Measurements from ENCODE around the gene CDH9.
A peak's percentile ranks its signal among the peaks of the same experiment; 100 is the strongest.
"Not testable (repeated sequence)": the region's sequence is repeated elsewhere in the genome, so short reads cannot be mapped to it uniquely, and the experiment has no call there.

The CDH9 gene

DNA sequence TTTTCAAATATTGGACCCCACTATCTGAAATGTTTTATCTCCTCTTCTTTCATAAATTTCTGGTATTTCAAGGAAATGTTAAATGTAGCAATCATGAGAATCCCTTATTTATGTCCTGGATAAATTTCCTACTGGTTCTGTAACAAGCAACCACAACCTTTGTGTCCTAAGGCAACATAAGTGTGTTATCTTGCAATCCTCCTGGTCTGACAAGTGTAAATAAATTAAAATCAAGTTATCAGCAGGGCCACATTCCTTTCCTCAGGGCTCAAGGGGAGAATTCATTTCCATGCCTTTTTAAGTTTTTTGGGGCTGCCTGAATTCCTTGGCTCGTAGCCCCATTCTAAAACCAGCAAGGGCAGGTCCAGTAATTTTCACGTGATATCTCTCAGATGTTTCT lies 83.2 kb downstream of the CDH9 start:
- DNase-seq (ENCODE audit: low spot score) (no peak), FAIRE-seq (no peak)

DNA sequence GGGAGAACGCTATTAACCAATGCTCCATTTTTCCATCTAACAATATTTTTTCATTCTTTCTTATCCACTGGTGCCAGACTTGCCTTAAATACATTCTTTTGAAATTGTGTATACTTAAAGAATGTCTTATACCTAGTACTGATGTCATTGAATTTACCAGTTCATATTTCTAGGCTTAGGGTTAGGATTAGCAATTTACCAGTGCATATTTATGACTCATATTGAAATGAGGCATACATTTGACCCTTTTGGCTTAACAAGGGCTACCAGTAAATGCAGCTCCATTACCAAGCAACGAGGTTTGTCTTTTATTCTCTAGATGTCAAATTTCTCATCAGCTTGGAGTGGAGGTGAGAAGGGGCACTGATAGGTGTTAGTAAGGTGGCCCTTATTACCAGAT lies 89.5 kb downstream of the CDH9 start:
- FAIRE-seq = no peak
- no peak for DNase-seq (ENCODE audit: low spot score)

DNA sequence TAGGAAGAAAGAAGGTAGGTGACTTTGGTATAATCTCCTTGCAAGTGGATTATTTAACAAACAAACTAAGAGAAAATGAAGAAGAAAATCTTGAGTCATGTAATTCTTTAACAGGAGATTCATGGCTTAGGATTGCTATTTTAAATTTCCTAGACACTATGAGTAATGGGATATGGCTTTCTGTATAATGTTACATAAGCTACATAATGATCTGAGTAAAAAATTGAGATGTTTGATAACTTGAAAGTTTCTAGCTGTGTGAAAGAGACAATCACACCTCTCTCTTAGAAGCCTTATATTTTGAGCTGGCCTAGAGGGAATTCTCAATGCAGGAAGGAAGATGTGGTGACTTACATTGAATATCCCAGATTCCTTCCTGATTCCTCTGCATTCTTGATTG lies 92.5 kb downstream of the CDH9 start:
- FAIRE-seq = no peak

DNA sequence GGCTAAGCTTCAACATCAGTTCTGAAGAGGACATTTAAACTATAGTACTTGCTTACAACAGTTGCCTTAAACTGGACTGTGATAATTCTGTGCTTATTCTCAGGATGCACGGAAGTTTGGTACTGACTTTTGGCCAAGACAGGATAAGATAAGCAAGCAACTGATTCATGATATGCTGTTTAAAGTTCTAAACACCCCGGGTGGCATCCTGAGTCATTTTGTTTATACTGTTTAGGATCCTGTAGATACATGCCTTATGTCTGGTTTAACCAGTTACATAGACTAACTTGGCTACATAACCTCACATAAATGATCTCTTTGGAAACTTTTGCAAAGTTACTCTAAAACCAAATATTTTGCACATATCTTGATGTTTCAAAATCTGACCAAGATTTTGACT lies 95.9 kb downstream of the CDH9 start:
- no peak for DNase-seq (ENCODE audit: low spot score)

More for the DNA sequence above, 92.5 kb downstream of the CDH9 start:
- no peak for DNase-seq (ENCODE audit: low spot score)

DNA sequence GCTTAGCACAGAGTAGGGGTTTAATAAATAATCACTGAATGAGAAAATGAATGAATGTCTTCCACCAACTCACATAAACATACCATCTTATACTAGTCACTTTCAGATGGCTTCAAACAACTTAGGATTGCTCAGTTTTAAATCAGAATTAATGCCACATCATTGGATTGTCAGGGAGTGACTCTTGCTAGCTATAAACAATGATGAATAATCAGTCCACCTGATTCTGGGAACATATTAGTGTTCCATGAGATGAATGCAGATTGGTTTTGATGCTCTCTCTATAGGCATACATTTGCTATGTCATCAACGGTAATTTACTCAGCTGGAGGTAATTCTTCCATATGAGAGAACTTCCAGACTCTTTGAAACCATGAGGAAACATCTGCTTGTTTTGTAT lies 97.4 kb downstream of the CDH9 start:
- DNase-seq (ENCODE audit: low spot score) (no peak), FAIRE-seq (no peak)

More for the DNA sequence above, 95.9 kb downstream of the CDH9 start:
- FAIRE-seq = no peak

DNA sequence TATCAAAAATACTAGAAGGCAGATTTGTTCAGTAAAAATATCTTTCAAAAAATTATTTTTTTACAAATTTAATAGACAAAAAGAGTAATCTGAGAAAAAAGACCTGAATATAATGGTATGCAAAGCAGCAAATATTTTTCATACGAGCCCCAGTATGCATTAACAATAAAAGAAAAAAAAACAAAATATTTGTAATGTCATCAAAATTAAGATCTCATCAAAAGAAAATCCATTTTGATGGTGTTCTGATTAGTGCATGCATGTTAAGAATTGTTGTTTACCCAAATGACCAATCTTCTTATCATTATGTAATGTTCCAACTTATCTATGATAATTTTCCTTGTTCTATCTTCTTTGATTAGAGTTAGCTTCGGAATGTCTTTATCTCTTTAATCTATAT lies 106.1 kb downstream of the CDH9 start:
- no peak for FAIRE-seq
- no peak for DNase-seq (ENCODE audit: low spot score)

DNA sequence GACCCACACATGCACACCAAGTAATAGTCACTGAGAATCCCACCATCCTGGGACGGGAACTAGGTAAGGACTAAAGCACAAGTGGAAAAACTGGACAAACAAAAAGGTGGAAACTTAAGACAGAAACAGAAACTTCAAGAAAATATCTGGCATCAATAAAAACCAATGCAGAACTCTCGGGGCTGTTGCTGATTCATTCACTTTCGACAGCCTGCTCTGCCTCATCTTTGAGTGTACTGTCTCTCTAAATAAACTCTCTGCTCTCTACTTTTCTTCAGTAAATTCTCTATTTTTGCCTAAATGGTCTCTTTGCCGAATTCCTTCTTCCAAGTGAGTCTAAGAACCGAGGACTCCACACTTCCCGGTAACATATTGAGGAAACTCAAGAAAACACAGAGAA lies 116.9 kb downstream of the CDH9 start:
- FAIRE-seq = no peak
- no peak for DNase-seq (ENCODE audit: low spot score)

DNA sequence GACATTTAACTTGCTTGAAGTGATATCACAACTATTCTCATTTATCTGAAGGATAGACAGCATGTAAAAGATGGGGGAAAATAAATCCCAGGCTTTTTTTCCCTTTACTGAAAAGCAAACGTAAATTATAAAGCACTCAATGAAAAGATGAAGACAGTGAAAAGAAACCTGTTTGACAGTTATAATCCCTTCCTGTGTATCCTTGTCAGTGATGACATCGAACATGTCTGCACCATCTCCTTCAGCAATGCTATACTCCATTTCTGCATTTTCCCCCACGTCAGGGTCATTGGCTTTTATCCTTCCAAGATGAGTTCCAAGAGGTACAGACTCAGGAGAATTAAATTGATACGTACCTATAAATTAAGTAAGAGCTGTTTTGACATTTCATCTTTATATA lies 134.9 kb downstream of the CDH9 start:
- DNase-seq (ENCODE audit: low spot score) = no peak
- FAIRE-seq = no peak

DNA sequence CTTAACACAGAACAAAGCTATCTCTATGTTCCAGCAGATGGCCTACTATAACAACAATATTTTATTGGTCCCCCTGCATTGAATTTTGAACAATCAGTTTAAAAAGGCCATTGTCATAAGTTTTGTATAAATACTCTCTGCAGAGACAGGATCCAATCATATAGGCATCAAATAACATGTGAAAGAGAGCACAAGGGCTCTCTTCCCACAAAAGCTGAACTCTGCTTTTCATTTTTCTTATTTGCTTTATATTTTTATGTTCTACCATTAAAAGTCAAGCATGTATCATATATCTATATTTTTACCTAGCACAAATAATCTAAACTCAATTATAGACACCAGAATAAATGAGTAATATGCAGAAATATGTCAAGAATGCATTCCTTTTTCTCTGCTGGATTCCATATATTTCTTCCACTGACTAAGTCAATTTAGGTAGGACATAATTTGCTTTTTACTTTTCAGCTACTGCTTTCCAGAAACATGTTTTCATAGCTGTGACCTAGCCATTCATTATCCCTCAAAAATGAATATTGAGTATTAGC lies 143.6 kb downstream of the CDH9 start:
- FAIRE-seq (peak; percentile 72), DNase-seq (ENCODE audit: low spot score) (peak; percentile 46)

DNA sequence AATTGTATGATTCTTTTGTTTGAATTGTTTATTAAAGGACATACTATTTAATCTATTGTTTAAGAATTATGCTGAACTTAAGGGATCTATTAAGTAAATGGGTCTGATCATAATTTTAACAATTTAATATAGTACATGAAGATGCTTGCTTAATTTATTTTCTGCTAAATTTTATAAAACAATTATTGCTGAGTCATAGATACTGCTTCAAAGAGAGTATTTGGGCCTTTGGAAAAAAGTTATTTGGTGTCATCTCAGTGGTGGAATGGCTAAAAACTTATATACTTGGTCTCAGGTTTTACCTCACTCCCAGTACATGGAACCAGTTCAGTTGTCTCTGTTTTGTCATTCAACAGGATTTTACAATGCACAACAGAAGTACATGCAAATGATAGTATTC lies 145.3 kb downstream of the CDH9 start:
- FAIRE-seq (peak; percentile 38), DNase-seq (ENCODE audit: low spot score) (no peak)

DNA sequence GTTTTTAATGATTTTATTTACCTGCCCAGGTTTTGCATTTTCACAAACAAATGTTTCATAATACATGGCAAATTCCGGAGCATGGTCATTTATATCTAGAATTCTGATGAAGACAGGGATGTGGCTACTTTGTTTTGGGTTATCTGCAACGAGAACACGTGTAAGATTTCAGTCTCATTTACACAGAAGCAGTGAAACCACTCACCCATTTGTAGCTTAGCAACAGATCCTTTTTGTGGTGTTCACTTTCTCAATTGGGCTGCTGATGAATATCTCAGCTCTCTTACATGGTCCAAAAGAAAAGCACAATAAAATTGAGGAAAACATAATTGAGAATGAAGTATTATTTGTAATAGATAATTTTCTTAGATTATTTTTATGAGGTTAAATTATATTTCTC lies 148.6 kb downstream of the CDH9 start:
- DNase-seq (ENCODE audit: low spot score) = no peak
- peak; percentile 50 for FAIRE-seq

DNA sequence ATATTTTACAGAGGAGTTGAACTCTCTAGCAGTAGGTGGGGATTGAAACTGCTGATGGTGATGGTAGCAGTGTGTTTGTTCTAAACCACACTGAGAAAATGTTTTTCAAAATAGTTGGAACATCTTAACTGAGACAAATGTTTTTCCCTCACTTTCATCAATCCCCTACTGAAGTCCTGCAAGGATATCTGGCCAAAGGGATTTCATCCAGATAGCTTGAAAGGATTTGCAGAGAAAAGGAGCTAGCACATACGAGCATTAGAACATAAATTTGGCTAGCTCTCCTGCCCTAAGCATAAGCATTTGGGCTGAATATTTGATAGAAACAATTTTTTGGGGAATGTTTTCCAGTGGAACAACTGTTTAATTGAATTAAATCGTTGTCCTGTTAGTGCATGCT lies 153.9 kb downstream of the CDH9 start:
- no peak for DNase-seq (ENCODE audit: low spot score)
- FAIRE-seq = no peak

DNA sequence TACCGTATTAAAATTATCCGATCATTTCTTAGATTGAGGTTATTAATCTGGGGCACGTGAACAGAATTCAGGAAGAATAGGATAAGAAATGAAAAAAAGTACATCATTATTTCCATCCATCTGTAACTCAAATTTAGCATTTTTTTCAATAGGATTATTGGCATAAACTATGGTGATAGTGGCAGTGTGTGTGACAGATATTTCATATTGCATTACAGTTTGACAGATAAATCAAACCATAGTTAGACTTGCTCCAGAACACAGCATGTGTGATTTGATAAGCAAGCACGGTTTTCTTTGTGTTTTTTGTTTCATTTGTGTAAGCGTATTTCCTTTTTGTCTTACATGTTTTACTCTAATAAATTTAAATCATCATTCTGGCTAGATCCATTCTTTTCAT lies 155.0 kb downstream of the CDH9 start:
- FAIRE-seq = no peak

DNA sequence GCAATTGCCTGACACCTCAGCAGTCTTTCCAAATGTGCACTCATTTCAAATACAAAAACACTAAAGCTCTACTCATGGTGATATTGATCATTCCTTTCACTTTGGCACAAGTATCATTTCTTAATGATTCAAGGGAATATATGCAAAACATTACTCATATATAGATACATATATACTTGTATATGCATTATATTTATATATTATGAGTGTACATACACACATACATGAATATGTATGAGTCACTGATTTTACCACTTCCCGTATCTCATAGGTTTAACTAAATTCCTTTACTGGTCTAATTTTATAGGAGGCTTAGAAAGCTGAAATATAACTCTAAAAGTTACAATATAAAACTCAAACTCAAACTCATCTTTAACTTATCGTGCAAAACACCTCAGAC lies 156.5 kb downstream of the CDH9 start:
- DNase-seq (ENCODE audit: low spot score) = no peak
- no peak for FAIRE-seq

More for the DNA sequence above, 155.0 kb downstream of the CDH9 start:
- DNase-seq (ENCODE audit: low spot score) = no peak

DNA sequence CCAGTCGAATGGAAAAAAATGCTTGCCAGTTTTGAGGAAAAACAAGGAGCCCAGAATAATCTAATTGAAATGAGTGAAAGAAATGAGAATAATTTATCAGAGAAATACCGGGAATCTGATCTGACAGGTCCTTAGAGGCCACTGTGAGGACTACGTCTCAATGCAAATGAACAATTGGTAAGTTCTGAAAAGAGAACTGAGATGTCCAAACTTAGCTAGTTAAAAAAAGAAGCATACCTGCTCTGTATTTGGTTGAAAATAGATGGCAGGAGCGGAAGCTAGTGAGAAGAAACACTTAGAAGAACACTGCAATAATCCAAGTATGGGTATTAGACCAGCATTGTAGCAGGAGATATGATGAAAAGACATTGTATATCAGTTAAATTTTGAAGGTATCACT lies 161.2 kb downstream of the CDH9 start:
- FAIRE-seq (no peak), DNase-seq (ENCODE audit: low spot score) (no peak)

DNA sequence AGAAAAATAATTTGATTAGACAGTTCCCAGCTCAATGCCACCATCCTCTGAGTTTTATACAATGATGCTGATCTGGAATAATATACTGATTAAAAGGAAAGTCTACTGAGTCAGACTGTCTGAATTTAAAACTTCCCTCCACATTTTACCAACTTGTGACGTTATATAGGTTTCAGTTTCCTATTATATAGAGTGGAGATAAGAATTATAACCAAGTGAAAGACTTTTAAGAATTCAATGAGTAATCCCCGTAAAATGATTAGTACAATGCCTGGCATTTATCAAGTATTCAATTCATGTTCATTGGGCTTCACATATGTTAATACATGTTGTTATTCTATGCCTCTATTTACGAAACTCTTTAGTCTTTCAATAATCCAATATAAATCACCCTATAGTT lies 166.0 kb downstream of the CDH9 start:
- no peak for DNase-seq (ENCODE audit: low spot score)
- peak; percentile 70 for FAIRE-seq

DNA sequence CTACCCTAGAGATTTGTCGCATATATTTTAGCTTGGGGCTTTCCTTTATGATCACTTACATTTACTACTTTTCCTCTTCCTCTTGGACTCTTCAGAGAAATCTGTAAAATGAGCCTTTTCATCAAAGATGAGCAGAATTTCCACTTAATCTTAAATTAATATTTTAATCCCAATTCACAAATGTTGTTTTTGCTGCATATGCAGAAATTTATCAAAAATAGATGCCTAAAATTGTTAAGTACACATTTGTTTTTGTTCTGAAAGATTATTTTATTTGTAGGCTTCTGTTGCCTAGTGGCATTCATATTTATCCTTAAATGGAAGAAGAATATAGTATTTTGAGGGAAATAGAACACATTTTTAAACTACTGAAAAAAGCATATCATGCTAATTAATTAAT lies 168.6 kb downstream of the CDH9 start:
- DNase-seq (ENCODE audit: low spot score) (no peak), FAIRE-seq (no peak)

DNA sequence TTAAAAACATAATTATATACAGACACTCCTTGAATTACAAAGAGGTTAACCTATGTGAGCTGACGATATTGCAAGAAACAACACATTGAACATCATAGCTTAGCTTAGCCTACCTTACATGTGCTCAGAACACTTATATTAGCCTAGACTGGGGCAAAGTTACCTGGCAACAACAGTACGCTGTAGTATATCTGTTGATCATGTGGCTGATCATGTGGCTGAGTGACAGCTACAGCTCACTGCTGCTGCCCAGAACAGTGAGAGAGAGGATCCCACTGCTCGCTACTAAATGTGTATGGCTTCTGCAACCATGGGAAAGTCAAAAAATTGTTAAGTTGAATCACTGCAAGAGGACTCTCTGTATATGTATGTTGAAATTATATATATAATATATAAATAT lies 169.9 kb downstream of the CDH9 start:
- DNase-seq (ENCODE audit: low spot score) (no peak), FAIRE-seq (no peak)

DNA sequence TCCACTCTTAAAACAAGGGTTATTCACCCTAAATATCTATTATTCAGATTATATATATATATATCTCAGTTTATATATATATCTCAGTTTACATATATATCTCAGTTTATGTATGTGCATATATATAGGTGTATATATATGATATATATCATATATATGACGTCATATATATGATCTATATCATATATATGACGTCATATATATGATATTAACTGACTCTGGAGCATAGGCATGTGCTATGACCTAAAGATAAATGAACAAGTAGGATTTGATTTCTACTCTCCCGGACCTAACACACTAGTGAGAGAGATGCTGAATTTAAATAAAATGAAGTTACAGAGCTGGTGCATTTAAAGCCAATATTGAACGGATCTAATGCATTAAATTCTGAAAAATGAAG lies 174.3 kb downstream of the CDH9 start:
- DNase-seq (ENCODE audit: low spot score) (no peak), FAIRE-seq (no peak)

DNA sequence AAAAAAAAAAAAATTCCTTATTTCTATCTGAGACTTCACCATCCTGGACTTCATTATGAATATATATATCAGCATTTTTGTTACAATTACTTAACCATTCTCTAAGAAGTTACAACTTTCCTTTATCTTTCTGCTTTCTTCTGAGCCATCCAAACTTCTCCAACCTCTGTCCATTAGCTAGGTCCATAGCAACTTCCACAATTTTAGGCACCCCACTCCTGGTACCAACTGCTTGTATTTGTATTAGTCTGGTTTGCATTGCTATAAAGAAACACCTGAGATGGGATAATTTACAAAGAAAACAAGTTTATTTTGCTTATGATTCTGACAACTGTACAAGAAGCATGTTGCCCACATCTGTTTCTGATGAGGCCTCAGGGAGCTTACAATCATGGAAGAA lies 182.1 kb downstream of the CDH9 start:
- DNase-seq (ENCODE audit: low spot score) = no peak

DNA sequence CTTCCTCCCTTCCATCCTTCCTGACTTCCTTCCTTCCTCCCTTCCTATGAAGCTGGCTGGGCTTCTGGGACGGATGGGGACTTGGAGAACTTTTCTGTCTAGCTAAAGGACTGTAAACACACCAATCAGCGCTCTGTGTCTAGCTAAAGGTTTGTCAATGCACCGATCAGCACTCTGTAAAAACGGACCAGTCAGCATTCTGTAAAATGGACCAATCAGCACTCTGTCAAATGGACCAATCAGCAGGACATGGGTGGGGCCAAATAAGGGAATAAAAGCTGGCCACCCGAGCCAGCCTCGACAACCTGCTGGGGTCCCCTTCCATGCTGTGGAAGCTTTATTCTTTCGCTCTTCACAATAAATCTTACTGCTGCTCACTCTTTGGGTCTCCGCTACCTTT lies 185.9 kb downstream of the CDH9 start:
- not testable (repeated sequence) for DNase-seq (ENCODE audit: low spot score); FAIRE-seq

More for the DNA sequence above, 182.1 kb downstream of the CDH9 start:
- no peak for FAIRE-seq

DNA sequence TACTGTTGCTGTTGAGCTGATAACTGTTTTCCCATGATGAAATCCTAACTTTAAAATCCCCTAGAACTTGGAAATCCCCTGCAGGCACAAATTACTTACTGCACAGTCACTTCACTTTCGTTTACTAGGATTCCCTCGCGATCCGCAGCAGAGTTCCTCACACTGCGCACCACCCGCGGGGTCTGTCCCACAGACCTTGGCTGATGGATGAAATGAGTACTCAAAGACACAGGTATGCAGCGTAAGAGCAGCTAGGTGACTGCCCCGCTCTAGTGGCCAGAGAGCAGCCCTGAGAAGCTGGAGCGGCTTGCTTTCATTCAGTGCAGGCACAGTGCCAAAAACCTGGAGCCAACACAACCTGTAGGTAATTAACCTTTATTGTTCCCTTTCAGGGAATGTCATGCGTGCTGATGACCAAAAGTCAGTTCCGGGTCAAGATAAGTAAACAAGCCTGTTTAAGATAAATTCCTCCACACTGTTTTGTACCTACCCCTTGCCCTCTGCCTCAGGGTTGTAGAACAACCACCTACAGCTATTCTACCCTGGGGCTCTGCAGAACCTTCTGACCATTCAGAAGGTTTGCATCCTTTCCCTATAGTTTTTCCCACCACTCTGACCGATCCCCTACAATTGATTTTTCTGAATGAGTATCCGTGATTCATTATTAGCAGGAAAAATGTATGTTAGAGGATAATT lies 191.2 kb downstream of the CDH9 start:
- DNase-seq (ENCODE audit: low spot score) (peak; percentile 48), FAIRE-seq (no peak)

DNA sequence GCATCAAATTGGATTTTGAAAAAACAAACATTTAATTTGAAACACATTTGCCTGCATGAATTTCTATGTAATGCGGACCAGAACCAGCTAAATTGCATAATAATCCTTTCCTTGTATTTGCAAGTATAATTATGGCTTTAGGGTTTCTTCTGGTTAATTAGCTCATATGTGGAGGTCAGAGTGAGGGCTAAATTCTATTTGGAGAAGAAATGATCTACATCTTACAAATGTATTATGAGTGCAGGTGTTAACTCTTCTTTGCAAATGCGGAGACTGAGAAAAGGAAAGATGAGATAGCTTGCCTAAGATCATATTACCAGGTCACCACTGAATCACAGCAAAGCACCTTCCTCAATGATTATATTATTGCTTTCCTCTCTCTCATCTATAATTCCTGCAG lies 194.7 kb downstream of the CDH9 start:
- FAIRE-seq = no peak
- DNase-seq (ENCODE audit: low spot score) = no peak

DNA sequence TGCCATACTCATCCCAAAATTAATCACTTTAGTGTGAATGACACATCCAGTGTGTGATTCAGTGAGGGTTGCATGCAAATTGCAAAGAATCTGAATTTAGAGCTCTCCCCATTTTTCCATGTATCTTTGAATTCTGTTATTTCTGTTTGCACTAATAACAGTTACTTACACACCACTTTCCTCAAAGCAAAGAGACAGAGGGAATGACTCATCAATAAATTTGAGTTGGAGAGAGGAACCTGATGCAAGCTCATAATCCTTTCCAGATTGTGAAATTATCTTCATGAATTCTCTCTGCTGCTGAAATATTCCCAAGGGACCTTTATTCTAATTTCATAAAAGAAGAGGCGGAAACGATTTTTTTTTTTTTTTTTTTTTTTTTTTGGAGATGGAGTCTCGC lies 204.8 kb downstream of the CDH9 start:
- DNase-seq (ENCODE audit: low spot score) (no peak), FAIRE-seq (no peak)

Measured in RCC 7860 (cell line).